ENCODE results near the gene PRKN. TPM values are rescaled to one million over a fixed set of nuclear protein-coding genes. Genes with fewer than 3 reads are reported as not detected.

PRKN gene
- total RNA-seq, 1 donor from 2014 or later, result not detected

DNA sequence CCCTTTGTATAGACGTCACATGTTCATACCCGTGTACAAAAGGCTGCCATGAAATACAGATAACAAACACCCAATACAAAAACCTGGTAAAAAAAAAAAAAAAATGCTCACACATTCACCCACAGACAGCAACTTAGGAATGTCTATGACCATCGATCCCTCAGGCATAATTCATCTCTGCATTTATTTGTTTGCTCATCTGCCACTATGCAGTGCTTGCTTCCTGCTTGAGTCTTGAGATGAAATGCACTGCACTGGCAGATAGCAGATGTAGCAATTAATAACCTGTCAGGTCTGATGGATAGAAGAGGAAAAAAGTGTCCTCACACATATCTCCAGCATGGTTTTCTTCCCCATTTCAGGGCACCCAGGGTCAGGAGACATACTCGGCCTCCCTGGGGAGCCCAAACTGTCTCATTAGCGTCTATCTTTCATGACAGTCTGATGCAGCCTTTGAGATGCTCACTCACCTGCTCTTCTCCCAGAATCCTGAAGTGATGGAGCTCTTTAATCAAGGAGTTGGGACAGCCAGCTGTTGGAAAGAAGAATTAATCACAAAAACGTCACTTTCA is 1158.6 kb downstream of the PRKN start:
- no peaks in the 10 kb centered on the region for H3K27me3 Mint-ChIP-seq (ENCODE audit: low read depth)

DNA sequence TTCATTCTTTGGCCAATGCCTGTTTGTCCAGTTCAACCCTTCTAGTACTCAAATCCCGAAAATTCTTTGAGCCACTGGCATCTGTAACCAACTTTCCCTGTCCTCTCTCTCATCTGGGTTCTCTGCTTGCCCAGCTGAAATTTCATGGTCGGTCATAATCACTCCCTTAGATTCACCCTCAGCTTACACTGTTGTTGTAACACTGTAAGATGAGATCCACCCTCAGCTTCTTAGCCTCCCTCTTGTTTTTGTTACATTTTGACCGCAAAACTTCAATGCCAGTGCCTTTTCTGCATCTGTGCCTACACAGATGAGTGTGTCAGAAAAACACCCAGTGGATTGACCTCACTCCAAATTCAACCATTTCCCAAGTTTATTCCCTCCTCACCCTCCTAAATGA is 1162.6 kb downstream of the PRKN start:
- intact Hi-C loops (cut with micrococcal nuclease), result no loop called here
- no peaks in the 10 kb centered on the region for H3K27me3 Mint-ChIP-seq (ENCODE audit: low read depth)
- no peaks in the 10 kb centered on the region for H3K4me1 Mint-ChIP-seq (ENCODE audit: low read depth)
- no peak for DNase-seq (ENCODE audit: low spot score)
- H3K27ac Mint-ChIP-seq, result no peak overlapping the region
- peaks cover 5% of the 10 kb centered on the region for H3K9me3 Mint-ChIP-seq
- no peaks in the 10 kb centered on the region for H3K36me3 Mint-ChIP-seq (ENCODE audit: low read depth)
- H3K4me3 Mint-ChIP-seq (ENCODE audit: low read depth), result no peak overlapping the region

More for the DNA sequence above, 1158.6 kb downstream of the PRKN start:
- no peaks in the 10 kb centered on the region for H3K36me3 Mint-ChIP-seq (ENCODE audit: low read depth)
- no peak overlapping the region for H3K4me3 Mint-ChIP-seq (ENCODE audit: low read depth)
- intact Hi-C loops (cut with micrococcal nuclease), result no loop called here
- H3K27ac Mint-ChIP-seq, result no peak overlapping the region
- peaks cover 5% of the 10 kb centered on the region for H3K9me3 Mint-ChIP-seq
- no peaks in the 10 kb centered on the region for H3K4me1 Mint-ChIP-seq (ENCODE audit: low read depth)
- DNase-seq (ENCODE audit: low spot score), result no peak

DNA sequence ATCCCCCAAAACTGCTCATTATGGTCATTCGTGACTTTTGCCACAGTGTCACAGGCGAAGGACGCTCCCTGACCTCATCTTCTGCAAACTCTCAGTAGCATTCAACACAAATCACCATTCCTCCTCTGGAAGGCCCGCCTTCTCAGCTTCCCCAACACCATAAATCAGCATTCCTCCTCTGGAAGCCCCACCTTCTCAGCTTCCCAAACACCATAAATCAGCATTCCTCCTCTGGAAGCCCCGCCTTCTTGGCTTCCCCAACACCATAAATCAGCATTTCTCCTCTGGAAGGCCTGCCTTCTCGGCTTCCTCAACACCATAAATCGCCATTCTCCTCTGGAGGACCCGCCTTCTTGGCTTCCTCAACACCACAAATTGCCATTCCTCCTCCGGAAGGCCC is 1165.7 kb downstream of the PRKN start:
- DNase-seq (ENCODE audit: low spot score), result no peak
- no peaks in the 10 kb centered on the region for H3K9me3 Mint-ChIP-seq
- H3K27ac Mint-ChIP-seq, result no peak overlapping the region
- H3K4me3 Mint-ChIP-seq (ENCODE audit: low read depth), result no peak overlapping the region
- intact Hi-C loops (cut with micrococcal nuclease), result no loop called here
- H3K27me3 Mint-ChIP-seq (ENCODE audit: low read depth), result no peaks in the 10 kb centered on the region
- H3K36me3 Mint-ChIP-seq (ENCODE audit: low read depth), result no peaks in the 10 kb centered on the region
- no peaks in the 10 kb centered on the region for H3K4me1 Mint-ChIP-seq (ENCODE audit: low read depth)

DNA sequence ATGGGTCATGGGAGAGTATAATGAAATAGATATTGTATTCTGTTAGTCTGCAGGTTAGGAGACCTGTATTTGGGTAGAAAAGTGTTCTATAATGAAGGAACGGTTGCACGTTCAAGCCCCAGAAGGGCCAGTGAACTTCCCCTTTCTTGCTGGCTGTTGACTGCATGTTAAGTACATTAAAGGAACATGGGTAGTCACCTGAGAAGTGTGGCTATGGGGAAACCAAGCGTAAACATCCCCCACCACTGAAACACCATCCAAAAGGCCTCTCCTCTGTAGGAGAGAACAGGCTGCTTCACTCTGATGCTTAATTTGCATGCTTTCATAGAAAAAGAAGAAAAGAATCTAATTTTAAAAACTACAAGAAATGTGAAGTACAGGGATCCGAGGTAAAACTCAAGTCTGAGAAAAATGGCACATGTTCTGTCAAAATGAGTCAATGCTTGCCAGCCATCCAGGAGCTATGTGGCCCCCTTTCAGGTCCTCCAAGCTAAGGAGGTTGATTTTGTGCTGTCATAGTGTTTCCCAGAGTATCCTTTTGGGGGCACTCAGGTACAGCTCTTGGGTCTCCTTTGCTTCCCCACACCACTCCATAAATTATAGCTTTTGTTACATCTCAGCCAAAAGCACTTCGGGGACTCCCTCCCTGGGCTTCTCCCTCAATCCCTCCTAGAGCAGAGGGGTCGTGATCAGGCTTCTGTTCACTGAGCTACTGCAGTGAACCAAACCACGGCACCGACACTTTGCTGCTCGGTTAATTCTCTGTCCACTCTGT is 1170.0 kb downstream of the PRKN start:
- no peaks in the 10 kb centered on the region for H3K4me1 Mint-ChIP-seq (ENCODE audit: low read depth)
- H3K27ac Mint-ChIP-seq, result no peak overlapping the region
- H3K4me3 Mint-ChIP-seq (ENCODE audit: low read depth), result no peak overlapping the region
- no peaks in the 10 kb centered on the region for H3K27me3 Mint-ChIP-seq (ENCODE audit: low read depth)
- no peaks in the 10 kb centered on the region for H3K36me3 Mint-ChIP-seq (ENCODE audit: low read depth)
- DNase-seq (ENCODE audit: low spot score), result no peak
- H3K9me3 Mint-ChIP-seq, result peaks cover 20% of the 10 kb centered on the region
- intact Hi-C loops (cut with micrococcal nuclease), result no loop called here

DNA sequence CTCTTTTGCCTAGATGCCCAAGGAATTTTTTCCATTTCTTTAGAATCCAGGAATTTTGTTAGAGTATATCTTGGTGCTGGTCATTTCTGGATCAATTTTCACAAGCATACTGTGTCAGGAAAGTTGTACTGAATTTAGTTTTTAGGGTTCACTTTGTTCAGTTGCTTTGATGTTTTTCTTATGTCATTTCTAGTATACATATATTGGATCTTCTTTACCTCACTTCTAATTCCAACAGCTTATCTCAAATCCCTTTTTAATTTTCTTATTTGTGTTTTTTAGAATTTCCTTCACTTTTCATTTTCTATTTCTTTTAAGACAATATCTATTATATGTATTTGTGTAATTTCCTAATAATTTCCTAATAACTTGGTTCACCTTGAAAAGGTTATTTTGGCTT is 1172.7 kb downstream of the PRKN start:
- Mint-ChIP-seq H3K36me3 (ENCODE audit: low read depth) (no peaks in the 10 kb centered on the region), H3K27ac (no peak overlapping the region), H3K9me3 (peaks cover 20% of the 10 kb centered on the region), H3K4me3 (ENCODE audit: low read depth) (no peak overlapping the region), H3K4me1 (ENCODE audit: low read depth) (no peaks in the 10 kb centered on the region), H3K27me3 (ENCODE audit: low read depth) (no peaks in the 10 kb centered on the region)
- no peak for DNase-seq (ENCODE audit: low spot score)
- intact Hi-C loops (cut with micrococcal nuclease), result no loop called here

DNA sequence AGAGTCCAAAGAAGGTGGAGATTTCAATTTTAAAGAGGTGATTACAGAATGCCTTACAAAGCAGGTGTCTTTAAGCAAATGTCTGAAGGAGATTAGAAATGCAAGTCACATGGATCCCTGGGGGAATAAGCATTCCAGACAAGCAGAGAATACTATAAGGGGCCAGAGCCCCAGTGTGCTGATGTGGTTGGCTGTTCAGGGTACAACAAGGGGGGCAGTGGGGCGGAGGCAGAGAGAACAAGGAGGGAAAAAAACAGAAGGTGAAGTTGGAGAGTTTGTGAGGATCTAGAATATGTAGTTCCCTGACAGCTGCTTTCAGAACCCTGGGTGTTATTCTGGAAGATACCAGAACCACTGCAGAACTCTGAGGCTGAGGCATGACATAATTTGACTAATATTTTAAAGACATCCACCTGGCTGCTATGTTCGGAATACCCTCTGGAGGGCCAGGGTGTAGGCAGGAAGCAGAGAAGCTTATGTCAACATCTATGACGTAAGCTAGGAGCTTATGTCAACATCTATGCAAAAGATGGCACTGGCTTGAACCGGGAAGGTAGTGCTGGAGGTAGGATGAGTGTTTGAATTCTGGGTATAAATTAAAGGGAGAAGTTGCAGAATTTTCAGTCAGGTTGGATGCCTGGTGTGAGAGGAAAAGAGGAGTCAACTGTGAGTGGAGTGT is 1177.5 kb downstream of the PRKN start:
- no peak overlapping the region for H3K27ac Mint-ChIP-seq
- no peaks in the 10 kb centered on the region for H3K36me3 Mint-ChIP-seq (ENCODE audit: low read depth)
- H3K4me3 Mint-ChIP-seq (ENCODE audit: low read depth), result no peak overlapping the region
- intact Hi-C loops (cut with micrococcal nuclease), result no loop called here
- H3K9me3 Mint-ChIP-seq, result peaks cover 15% of the 10 kb centered on the region
- DNase-seq (ENCODE audit: low spot score), result no peak
- H3K4me1 Mint-ChIP-seq (ENCODE audit: low read depth), result no peaks in the 10 kb centered on the region
- H3K27me3 Mint-ChIP-seq (ENCODE audit: low read depth), result no peaks in the 10 kb centered on the region

DNA sequence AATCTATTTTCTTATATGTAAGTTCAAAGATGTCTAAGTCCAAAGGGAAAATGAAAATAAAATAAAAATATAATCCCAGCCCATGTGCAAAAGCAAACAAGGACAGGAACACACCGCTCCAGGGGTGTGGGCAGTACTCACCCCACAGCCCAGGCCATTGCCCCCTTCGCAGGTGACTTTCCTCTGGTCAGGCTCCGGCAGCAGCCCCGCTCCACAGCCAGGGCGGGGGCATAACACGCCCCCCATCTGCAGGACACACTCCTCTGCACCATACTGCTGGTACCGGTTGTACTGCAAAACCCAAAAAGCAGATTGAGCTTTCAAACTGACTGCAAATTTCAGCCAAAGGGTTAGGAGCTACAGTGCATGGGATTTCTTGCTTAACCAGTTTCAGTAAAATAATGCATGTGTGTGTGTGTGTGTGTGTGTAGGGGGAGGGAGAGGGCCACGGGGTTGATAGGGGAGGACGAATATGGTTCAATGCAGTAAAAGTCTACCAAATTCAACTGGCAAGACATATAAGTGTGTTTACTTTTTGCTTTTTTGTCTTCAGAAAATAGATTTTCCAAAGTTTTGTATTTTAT is 1178.8 kb downstream of the PRKN start:
- Mint-ChIP-seq H3K36me3 (ENCODE audit: low read depth) (no peaks in the 10 kb centered on the region), H3K27ac (no peak overlapping the region), H3K9me3 (peaks cover 6% of the 10 kb centered on the region), H3K27me3 (ENCODE audit: low read depth) (no peaks in the 10 kb centered on the region), H3K4me3 (ENCODE audit: low read depth) (no peak overlapping the region), H3K4me1 (ENCODE audit: low read depth) (no peaks in the 10 kb centered on the region)
- DNase-seq (ENCODE audit: low spot score), result no peak
- intact Hi-C loops (cut with micrococcal nuclease), result no loop called here

DNA sequence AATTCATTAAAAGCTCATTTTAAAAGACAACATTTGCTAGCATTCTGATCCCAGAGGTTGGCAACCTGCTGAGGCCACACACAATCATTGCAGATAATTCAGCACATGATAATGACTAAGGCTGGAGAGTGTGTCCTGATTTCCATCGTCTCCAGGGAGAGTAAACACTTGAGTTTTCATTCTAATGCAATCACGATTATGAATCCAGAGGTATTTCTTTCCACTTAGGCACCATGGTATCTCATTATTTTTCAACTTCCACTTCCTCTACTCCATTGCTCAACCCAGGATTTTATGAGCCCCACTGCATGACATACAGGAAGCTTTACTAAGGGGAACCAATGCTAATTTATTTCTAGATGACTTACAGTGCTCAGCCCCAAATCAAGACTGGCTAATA is 1179.9 kb downstream of the PRKN start:
- no peaks in the 10 kb centered on the region for H3K36me3 Mint-ChIP-seq (ENCODE audit: low read depth)
- H3K4me1 Mint-ChIP-seq (ENCODE audit: low read depth), result no peaks in the 10 kb centered on the region
- H3K4me3 Mint-ChIP-seq (ENCODE audit: low read depth), result no peak overlapping the region
- H3K9me3 Mint-ChIP-seq, result no peaks in the 10 kb centered on the region
- intact Hi-C loops (cut with micrococcal nuclease), result no loop called here
- H3K27me3 Mint-ChIP-seq (ENCODE audit: low read depth), result no peaks in the 10 kb centered on the region
- H3K27ac Mint-ChIP-seq, result no peak overlapping the region
- no peak for DNase-seq (ENCODE audit: low spot score)

DNA sequence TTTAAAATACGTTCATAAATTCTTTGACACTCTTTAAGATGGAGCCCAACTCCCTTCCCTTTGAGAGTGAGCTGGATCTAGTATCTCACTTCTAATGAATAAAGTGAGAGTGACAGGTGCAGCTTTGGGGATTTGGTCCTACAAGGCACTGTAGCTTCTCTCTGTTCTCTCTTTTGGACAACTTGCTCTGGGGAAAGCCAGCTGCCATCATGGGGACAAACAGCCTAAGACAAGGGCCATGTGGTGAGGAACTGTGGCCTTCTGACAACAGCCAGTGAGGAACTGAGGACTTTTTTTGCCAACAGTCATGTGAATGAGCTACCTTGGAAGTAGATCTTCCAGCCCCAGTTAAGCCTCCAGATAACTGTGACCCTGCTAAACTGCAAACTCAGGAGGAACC is 1180.9 kb downstream of the PRKN start:
- no peaks in the 10 kb centered on the region for H3K36me3 Mint-ChIP-seq (ENCODE audit: low read depth)
- no peak for DNase-seq (ENCODE audit: low spot score)
- no peaks in the 10 kb centered on the region for H3K27me3 Mint-ChIP-seq (ENCODE audit: low read depth)
- no peaks in the 10 kb centered on the region for H3K9me3 Mint-ChIP-seq
- H3K4me3 Mint-ChIP-seq (ENCODE audit: low read depth), result no peak overlapping the region
- no peak overlapping the region for H3K27ac Mint-ChIP-seq
- intact Hi-C loops (cut with micrococcal nuclease), result no loop called here
- H3K4me1 Mint-ChIP-seq (ENCODE audit: low read depth), result no peaks in the 10 kb centered on the region

DNA sequence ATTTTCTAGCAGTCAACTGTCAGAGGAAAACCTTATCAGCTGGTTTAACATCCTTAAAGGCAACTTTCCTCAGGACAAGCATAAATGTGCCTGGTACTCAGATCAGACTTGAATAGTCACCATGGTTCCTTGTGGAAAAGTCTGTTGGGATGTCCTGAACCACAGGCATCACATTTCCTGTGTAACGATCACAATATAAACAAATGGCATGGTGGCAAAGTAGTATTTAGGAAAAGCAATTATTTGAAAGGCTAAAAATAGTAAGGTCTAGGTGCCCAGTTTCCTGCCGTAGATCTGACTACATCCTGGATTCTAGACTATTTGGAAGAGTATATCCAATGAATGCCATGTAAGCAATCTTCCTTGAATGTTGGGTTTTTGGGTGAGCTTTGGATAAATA is 1181.8 kb downstream of the PRKN start:
- H3K4me1 Mint-ChIP-seq (ENCODE audit: low read depth), result no peaks in the 10 kb centered on the region
- no peak for DNase-seq (ENCODE audit: low spot score)
- intact Hi-C loops (cut with micrococcal nuclease), result no loop called here

DNA sequence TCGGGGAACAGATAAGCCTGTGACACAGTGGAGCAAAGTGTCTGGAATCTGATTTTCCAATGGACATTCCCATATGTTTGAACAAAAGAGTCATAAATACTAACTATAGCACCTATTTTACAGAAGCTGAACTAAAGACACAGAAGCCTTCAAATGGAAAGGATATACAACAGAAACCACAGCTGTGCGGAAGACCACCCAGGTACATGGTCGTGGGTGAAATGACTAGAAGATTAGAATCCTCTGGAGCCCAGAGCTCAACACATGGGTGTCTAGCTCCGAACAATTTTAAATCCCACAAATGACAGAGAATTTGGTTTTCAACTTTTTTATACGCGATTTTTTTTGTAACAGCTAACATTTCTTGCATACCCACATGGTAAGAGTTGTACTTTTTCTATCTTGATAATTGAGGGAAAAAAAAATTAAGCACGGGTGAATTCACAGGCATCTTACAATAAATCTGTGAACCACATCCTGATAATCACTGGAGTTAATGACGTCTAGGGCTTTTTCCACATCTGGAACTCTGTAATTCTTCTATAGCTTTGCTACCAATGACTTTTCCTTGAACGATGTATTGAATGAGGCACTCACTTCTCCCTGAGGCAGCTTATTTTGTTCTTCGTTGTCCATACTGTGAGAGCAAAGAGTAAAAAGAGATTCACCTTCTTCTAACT is 1182.6 kb downstream of the PRKN start:
- no peak overlapping the region for H3K4me3 Mint-ChIP-seq (ENCODE audit: low read depth)
- no peaks in the 10 kb centered on the region for H3K27me3 Mint-ChIP-seq (ENCODE audit: low read depth)
- no peaks in the 10 kb centered on the region for H3K4me1 Mint-ChIP-seq (ENCODE audit: low read depth)
- H3K36me3 Mint-ChIP-seq (ENCODE audit: low read depth), result no peaks in the 10 kb centered on the region
- intact Hi-C loops (cut with micrococcal nuclease), result no loop called here
- no peaks in the 10 kb centered on the region for H3K9me3 Mint-ChIP-seq
- no peak overlapping the region for H3K27ac Mint-ChIP-seq
- DNase-seq (ENCODE audit: low spot score), result no peak

More for the DNA sequence above, 1181.8 kb downstream of the PRKN start:
- Mint-ChIP-seq H3K27me3 (ENCODE audit: low read depth) (no peaks in the 10 kb centered on the region), H3K4me3 (ENCODE audit: low read depth) (no peak overlapping the region), H3K36me3 (ENCODE audit: low read depth) (no peaks in the 10 kb centered on the region), H3K9me3 (no peaks in the 10 kb centered on the region), H3K27ac (no peak overlapping the region)

DNA sequence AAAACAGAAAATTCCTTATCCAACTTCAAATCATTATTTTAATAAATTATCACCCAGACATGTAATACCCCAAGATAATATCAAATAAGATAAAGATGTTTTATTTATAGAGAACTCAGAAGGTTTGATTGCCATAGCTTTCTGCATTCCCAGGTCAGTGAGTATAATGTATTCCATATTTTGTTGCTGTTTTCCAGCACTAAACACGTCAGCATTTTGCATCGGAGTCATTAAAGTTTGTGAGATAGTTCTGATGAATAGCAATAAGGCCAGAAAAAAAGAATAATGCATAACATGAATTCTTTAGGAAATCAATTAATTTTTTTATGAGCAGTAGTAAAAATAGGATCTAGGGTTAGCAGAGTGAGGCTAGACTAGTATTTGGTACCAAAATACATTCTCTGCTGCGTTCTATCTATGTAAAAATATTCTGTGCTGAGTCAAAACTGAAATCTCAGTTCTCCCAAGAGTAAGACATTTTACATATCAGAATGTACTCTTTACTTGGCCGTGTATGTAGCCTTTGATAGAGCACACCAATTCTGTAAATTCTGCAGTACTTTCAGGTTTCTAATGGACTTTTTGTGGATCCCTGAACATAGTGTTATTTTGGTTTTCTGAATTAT is 1183.8 kb downstream of the PRKN start:
- no peaks in the 10 kb centered on the region for H3K27me3 Mint-ChIP-seq (ENCODE audit: low read depth)
- H3K4me1 Mint-ChIP-seq (ENCODE audit: low read depth), result no peaks in the 10 kb centered on the region
- no peaks in the 10 kb centered on the region for H3K9me3 Mint-ChIP-seq
- no peak overlapping the region for H3K27ac Mint-ChIP-seq
- H3K36me3 Mint-ChIP-seq (ENCODE audit: low read depth), result no peaks in the 10 kb centered on the region
- intact Hi-C loops (cut with micrococcal nuclease), result no loop called here
- H3K4me3 Mint-ChIP-seq (ENCODE audit: low read depth), result no peak overlapping the region
- no peak for DNase-seq (ENCODE audit: low spot score)
